H1 (cell line): ENCODE data around the gene CREB3L4. TPM values are rescaled to one million over a fixed set of nuclear protein-coding genes. Genes with fewer than 3 reads are reported as not detected.
A peak's percentile ranks its signal among the peaks of the same experiment; 100 is the strongest.

Source experiments
- CTCF ChIA-PET: fragments of 300-600 bp; sonication (Branson Sonifier 250); formaldehyde crosslinking; loops from one replicate; lab custom pipeline; 2021; ENCODE audit not compliant: partially characterized antibody; lab: Charles Lee
- POLR2A ChIA-PET: fragments of 300-600 bp; sonication (Branson Sonifier 250); formaldehyde crosslinking; loops from one replicate; lab custom pipeline; 2021; ENCODE audit warnings: inconsistent platforms; ENCODE audit not compliant: partially characterized antibody; lab: Charles Lee
- DNase-seq, 2 experiments: peaks; one replicate each; pipeline versions ENCODE4 v3.0.0 to v3.0.0-alpha.2; 2010 to 2022; ENCODE audit warnings: low spot score in 2 of 2, low read depth in 1 of 2, mixed read lengths in 1 of 2
- FAIRE-seq: peaks from 2 replicates; lab custom pipeline; 2011; peaks lifted over from hg19 to GRCh38; lab: Jason Lieb, UNC
- H2AFZ ChIP-seq: 2 replicates; pipeline ENCODE4 v1.8.1; 2012; ENCODE audit warnings: low read length, inconsistent platforms
- H2AK5ac ChIP-seq: 2 replicates; pipeline ENCODE4 v1.6.1; 2013; ENCODE audit warnings: low read depth, low read length
- H2BK120ac ChIP-seq: replicated peaks from 2 replicates; pipeline ENCODE3; 2013; ENCODE audit warnings: low read depth, low read length, inconsistent platforms
- H2BK12ac ChIP-seq: 2 replicates; pipeline ENCODE4 v1.6.1; 2013; ENCODE audit warnings: low read depth, low read length
- H2BK15ac ChIP-seq: 2 replicates; pipeline ENCODE4 v1.6.1; 2013; ENCODE audit warnings: low read length
- H2BK20ac ChIP-seq: 2 replicates; pipeline ENCODE4 v1.6.1; 2013; ENCODE audit warnings: low read length
- H2BK5ac ChIP-seq: 2 replicates; pipeline ENCODE4 v1.6.1; 2013; ENCODE audit warnings: low read depth, low read length
- H3K14ac ChIP-seq: 2 replicates; pipeline ENCODE4 v1.6.1; 2013; ENCODE audit warnings: inconsistent platforms; ENCODE audit not compliant: insufficient read length
- H3K18ac ChIP-seq: 2 replicates; pipeline ENCODE4 v1.6.1; 2013; ENCODE audit warnings: low read length; ENCODE audit errors: extremely low read depth
- H3K23ac ChIP-seq: 2 replicates; pipeline ENCODE4 v1.6.1; 2013; ENCODE audit warnings: inconsistent platforms; ENCODE audit not compliant: insufficient read length
- H3K23me2 ChIP-seq: 2 replicates; pipeline ENCODE4 v1.6.1; 2013; ENCODE audit warnings: low read depth, low read length
- H3K27ac ChIP-seq: 2 replicates; pipeline ENCODE4 v1.6.1; 2011; ENCODE audit warnings: low read depth, low read length, inconsistent platforms
- H3K27me3 ChIP-seq, 4 experiments: replicated peaks in 1 of 4; 1 replicate in 1 of 4; 2 replicates in 3 of 4; pipeline versions ENCODE4 v1.6.1 to v1.8.1; 2011 to 2013; ENCODE audit warnings: low read length in 3 of 4, mild to moderate bottlenecking in 3 of 4, inconsistent platforms in 2 of 4, mixed read lengths in 2 of 4, moderate library complexity in 1 of 4; ENCODE audit not compliant: control insufficient read depth in 3 of 4, insufficient read depth in 3 of 4; ENCODE audit errors: extremely low read depth in 1 of 4
- H3K36me3 ChIP-seq, 4 experiments: 2 replicates each; pipeline versions ENCODE4 v1.6.1 to v1.8.1; 2011 to 2013; ENCODE audit warnings: mild to moderate bottlenecking in 4 of 4, low read length in 3 of 4, moderate library complexity in 2 of 4, control low read depth in 1 of 4, inconsistent platforms in 1 of 4; ENCODE audit not compliant: insufficient read depth in 4 of 4, control insufficient read depth in 2 of 4
- H3K4ac ChIP-seq: replicated peaks from 2 replicates; pipeline ENCODE3; 2013; ENCODE audit warnings: low read length, low read depth, mixed read lengths, inconsistent platforms; ENCODE audit not compliant: insufficient read length
- H3K4me1 ChIP-seq, 4 experiments: replicated peaks in 1 of 4; 1 replicate in 1 of 4; 2 replicates in 3 of 4; pipeline versions ENCODE4 v1.6.1 to v1.8.1; 2011 to 2013; ENCODE audit warnings: low read length in 3 of 4, inconsistent platforms in 2 of 4, mixed read lengths in 1 of 4; ENCODE audit not compliant: insufficient read depth in 4 of 4, control insufficient read depth in 3 of 4
- H3K4me2 ChIP-seq, 2 experiments: 2 replicates each; pipeline versions ENCODE4 v1.6.1 to v1.8.1; 2011 to 2013; ENCODE audit warnings: low read depth in 2 of 2, low read length in 2 of 2, control low read depth in 1 of 2, inconsistent platforms in 1 of 2, mild to moderate bottlenecking in 1 of 2; ENCODE audit not compliant: insufficient read depth in 1 of 2
- H3K4me3 ChIP-seq, 4 experiments: fragments of 200-600, 300-600 bp in 1 of 4; sonication (generic), shearing (Covaris generic), sonication (Bioruptor Twin) in 1 of 4; 2 replicates each; pipeline versions ENCODE4 v1.5.1 to v1.8.1; 2011 to 2016; ENCODE audit warnings: low read length in 4 of 4, low read depth in 3 of 4, control low read depth in 2 of 4, inconsistent platforms in 2 of 4, mild to moderate bottlenecking in 2 of 4, mixed read lengths in 1 of 4, moderate library complexity in 1 of 4; ENCODE audit not compliant: insufficient read depth in 2 of 4; ENCODE audit errors: extremely low read depth in 1 of 4
- H3K56ac ChIP-seq: replicated peaks from 2 replicates; pipeline ENCODE3; 2013; ENCODE audit warnings: low read depth, mild to moderate bottlenecking, mixed read lengths, low read length, inconsistent platforms; ENCODE audit not compliant: insufficient read length
- H3K79me1 ChIP-seq: 2 replicates; pipeline ENCODE4 v1.6.1; 2013; ENCODE audit warnings: low read depth, low read length, control low read depth
- H3K79me2 ChIP-seq, 2 experiments: 2 replicates each; pipeline versions ENCODE4 v1.6.1 to v1.8.1; 2012 to 2013; ENCODE audit warnings: low read length in 2 of 2, mild to moderate bottlenecking in 2 of 2, inconsistent platforms in 1 of 2; ENCODE audit not compliant: insufficient read depth in 2 of 2, control insufficient read depth in 1 of 2
- H3K9ac ChIP-seq, 4 experiments: replicated peaks in 1 of 4; 1 replicate in 1 of 4; 2 replicates in 3 of 4; pipeline versions ENCODE4 v1.6.1 to v1.8.1; 2011 to 2013; ENCODE audit warnings: low read depth in 3 of 4, low read length in 3 of 4, control low read depth in 2 of 4, mild to moderate bottlenecking in 2 of 4, moderate library complexity in 2 of 4, inconsistent platforms in 1 of 4; ENCODE audit errors: extremely low read depth in 1 of 4
- H3K9me3 ChIP-seq, 2 experiments: 2 replicates each; pipeline versions ENCODE4 v1.6.1 to v1.8.1; 2012 to 2013; ENCODE audit warnings: mild to moderate bottlenecking in 2 of 2, moderate library complexity in 2 of 2, control low read depth in 1 of 2, inconsistent platforms in 1 of 2, low read depth in 1 of 2, low read length in 1 of 2, mixed read lengths in 1 of 2; ENCODE audit not compliant: insufficient read depth in 2 of 2
- H4K20me1 ChIP-seq, 2 experiments: replicated peaks in 1 of 2; 2 replicates each; pipeline versions ENCODE3 to v1.8.1; 2011 to 2013; ENCODE audit warnings: inconsistent platforms in 2 of 2, low read length in 2 of 2, mild to moderate bottlenecking in 1 of 2; ENCODE audit not compliant: insufficient read depth in 2 of 2, control insufficient read depth in 1 of 2
- H4K5ac ChIP-seq: 2 replicates; pipeline ENCODE4 v1.6.1; 2013; ENCODE audit warnings: low read length, low read depth, mixed read lengths, inconsistent platforms; ENCODE audit not compliant: insufficient read length
- H4K8ac ChIP-seq: 2 replicates; pipeline ENCODE4 v1.8.0; 2013; ENCODE audit warnings: mild to moderate bottlenecking, moderate library complexity, low read length, inconsistent platforms; ENCODE audit not compliant: insufficient read depth; ENCODE audit errors: extremely low read depth
- H4K91ac ChIP-seq: replicated peaks from 2 replicates; pipeline ENCODE3; 2013; ENCODE audit warnings: low read length, mixed read lengths, inconsistent platforms; ENCODE audit not compliant: insufficient read length
- CHD2 ChIP-seq: IDR thresholded peaks from 2 replicates; pipeline ENCODE4 v1.6.1; 2012; ENCODE audit warnings: low read length, improper control_type of control experiment
- RAD21 ChIP-seq, 2 experiments: IDR thresholded peaks in 1 of 2; conservative IDR thresholded peaks in 1 of 2; 2 replicates each; pipeline ENCODE4 v1.6.1; 2011; ENCODE audit warnings: low read depth in 2 of 2, low read length in 2 of 2, improper control_type of control experiment in 1 of 2, inconsistent platforms in 1 of 2, mild to moderate bottlenecking in 1 of 2, moderate library complexity in 1 of 2
- SIN3A ChIP-seq, 2 experiments: IDR thresholded peaks in 1 of 2; conservative IDR thresholded peaks in 1 of 2; 2 replicates each; pipeline ENCODE4 v1.6.1; 2011 to 2012; ENCODE audit warnings: low read length in 2 of 2, improper control_type of control experiment in 1 of 2, low read depth in 1 of 2, mild to moderate bottlenecking in 1 of 2
- SIX5 ChIP-seq: IDR thresholded peaks from 2 replicates; pipeline ENCODE4 v1.6.1; 2011; ENCODE audit warnings: mild to moderate bottlenecking, low read depth, low read length
- SP1 ChIP-seq: IDR thresholded peaks from 2 replicates; pipeline ENCODE4 v1.6.1; 2011; ENCODE audit warnings: low read depth, low read length
- WGBS, 2 experiments: shearing (Covaris generic) in 1 of 2; methylation state at CpG; one replicate each; pipeline versions ENCODE4 v1.1.6 to v1.1.7; 2013 to 2015; ENCODE audit warnings: low lambda C conversion rate in 2 of 2, mixed read lengths in 2 of 2, inconsistent platforms in 1 of 2, low coverage in 1 of 2, missing lambda C conversion rate in 1 of 2; ENCODE audit not compliant: insufficient replicate concordance in 2 of 2, insufficient coverage in 1 of 2, insufficient read length in 1 of 2; ENCODE audit errors: extremely low coverage in 1 of 2, missing lambda C conversion rate in 1 of 2; 5-methylcytosine and 5-hydroxymethylcytosine counted together
- polyA plus RNA-seq, 7 experiments: library from polyadenylated mRNA; depleted of rRNA in 3 of 7; stranded (reverse) in 5 of 7; unstranded in 2 of 7; fragments of >200 nt in 5 of 7; fragments of 200-250 nt in 2 of 7; gene quantifications; 1 replicate in 5 of 7; 2 replicates in 1 of 7; 4 replicates in 1 of 7; pipeline versions ENCODE4 v1.2.1 to v1.2.3, GENCODE V29; 2011 to 2013; ENCODE audit warnings: missing spikeins in 2 of 7, mixed read lengths in 2 of 7
- total RNA-seq: library from RNA; stranded (reverse); fragmentation: NEBNext Ultra II Directional; extraction: Animal tissue kit (Norgen Biotek cat#: 25700); gene quantifications from 2 replicates; pipeline ENCODE4 v1.2.1, GENCODE V29; 2021

Gene CREB3L4
- total and polyA plus RNA-seq, 2 of the 8 experiments (the other 6 are each of a cell fraction or from before 2014, with no cell fraction given), result 34.4 to 54.0 TPM

- POLR2A ChIA-PET, result interaction anchor here (0.8 to 15.5 kb wide), 18 partner anchors 12 to 202 kb away, joined by 3 to 276 read pairs (median 6); partner anchors contain the start of genes CREB3L4, CRTC2, DENND4B and GATAD2B
- Histone ChIP-seq H2BK15ac (no peak overlapping the region), H2BK5ac (no peak overlapping the region), H3K18ac (no peak overlapping the region), H4K5ac (no peak overlapping the region), H3K56ac (no peak overlapping the region), H2AFZ (0 out of 2 replicates have a peak overlapping the region, but pooled peaks have one; percentile 85), H2AK5ac (no peak overlapping the region), H2BK120ac (no peak overlapping the region), H4K91ac (no peak overlapping the region), H2BK20ac (no peak overlapping the region), H3K23ac (no peak overlapping the region), H3K36me3 (peaks cover 16 to 54% (median 38%) of the 10 kb centered on the region in 4 experiments; a peak in 7 of 8 replicates), H3K4ac (no peak overlapping the region), H3K9me3 (no peaks in the 10 kb centered on the region), H3K4me1 (no peaks in the 10 kb centered on the region; a peak in 1 of 7 replicates), H3K27ac (no peak overlapping the region), H3K4me3 (peak overlapping the region; percentile 91 to 99 (median 93)), H3K23me2 (peaks cover 16% of the 10 kb centered on the region), H4K20me1 (no peaks in the 10 kb centered on the region), H3K14ac (no peak overlapping the region), H3K9ac (peak overlapping the region in 1 of 4 experiments; percentile 75; a peak in 3 of 7 replicates), H3K79me1 (peaks cover 6% of the 10 kb centered on the region), H3K4me2 (peak overlapping the region; percentile 93 to 98), H2BK12ac (no peak overlapping the region), H4K8ac (no peak overlapping the region), H3K27me3 (no peaks in the 10 kb centered on the region), H3K79me2 (peaks cover 0 to 16% of the 10 kb centered on the region in 2 experiments; a peak in 2 of 4 replicates)
- DNase-seq (no peak), FAIRE-seq (no peak)
- WGBS, 2 experiments, result 77% methylated on average over 9 of the region's 9 CpGs; no CpG with 5 or more reads in 1 of the 2 experiments
- CTCF ChIA-PET, result interaction anchor here (0.6 to 2.7 kb wide), 11 partner anchors 8 to 207 kb away, joined by 3 to 29 read pairs (median 4); partner anchors contain the start of genes CREB3L4, RAB13 and SLC39A1
- TF ChIP-seq SIN3A (conservative IDR thresholded peaks at IDR 0.05 in 1 of 2, IDR thresholded peaks at IDR 0.05 in 1 of 2; ENCODE audit: low read depth in 1 of 2, low read length in 2 of 2), result no peak
- TF ChIP-seq SIX5, result no peak
- no peak for TF ChIP-seq SP1
- TF ChIP-seq RAD21 (IDR thresholded peaks at IDR 0.05 in 1 of 2, conservative IDR thresholded peaks at IDR 0.05 in 1 of 2; ENCODE audit: low read depth in 2 of 2, low read length in 2 of 2), result no peak
- TF ChIP-seq CHD2, result no peak
These were observed 10.7 kb downstream of the CREB3L4 start for GRCh38 chr1:153978274-153978909.
